Muscle of arm (tissue), 12 donors: ENCODE data around the gene PCDHGA6. TPM values are rescaled to one million over a fixed set of nuclear protein-coding genes. Genes with fewer than 3 reads are reported as not detected.
"Not testable (repeated sequence)": the region's sequence is repeated elsewhere in the genome, so short reads cannot be mapped to it uniquely, and the experiment has no call there.

ENCODE experiments used
- DNase-seq: peaks from one replicate; pipeline ENCODE4 v3.0.0-alpha.2; 2013
- polyA plus RNA-seq, 12 donors: library from polyadenylated mRNA; unstranded; fragments of 120-200 nt; gene quantifications; one replicate each; pipeline ENCODE4 v1.2.1, GENCODE V29; 2013; ENCODE audit not compliant: insufficient read length in 12 of 12

The PCDHGA6 gene
- polyA plus RNA-seq, 12 donors = 2.5 to 5.4 (median 3.5) TPM; not detected in 2

DNA sequence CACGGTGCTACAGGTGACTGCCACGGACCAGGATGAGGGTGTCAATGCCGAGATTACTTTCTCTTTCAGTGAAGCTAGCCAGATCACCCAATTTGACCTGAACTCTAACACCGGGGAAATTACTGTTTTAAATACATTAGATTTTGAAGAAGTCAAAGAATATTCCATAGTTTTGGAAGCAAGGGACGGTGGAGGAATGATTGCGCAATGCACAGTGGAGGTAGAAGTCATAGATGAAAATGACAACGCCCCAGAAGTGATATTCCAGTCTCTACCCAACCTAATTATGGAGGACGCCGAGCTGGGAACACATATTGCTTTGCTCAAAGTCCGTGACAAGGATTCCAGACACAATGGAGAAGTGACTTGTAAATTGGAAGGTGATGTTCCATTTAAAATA lies 15.0 kb downstream of the PCDHGA6 start:
- DNase-seq = no peak

DNA sequence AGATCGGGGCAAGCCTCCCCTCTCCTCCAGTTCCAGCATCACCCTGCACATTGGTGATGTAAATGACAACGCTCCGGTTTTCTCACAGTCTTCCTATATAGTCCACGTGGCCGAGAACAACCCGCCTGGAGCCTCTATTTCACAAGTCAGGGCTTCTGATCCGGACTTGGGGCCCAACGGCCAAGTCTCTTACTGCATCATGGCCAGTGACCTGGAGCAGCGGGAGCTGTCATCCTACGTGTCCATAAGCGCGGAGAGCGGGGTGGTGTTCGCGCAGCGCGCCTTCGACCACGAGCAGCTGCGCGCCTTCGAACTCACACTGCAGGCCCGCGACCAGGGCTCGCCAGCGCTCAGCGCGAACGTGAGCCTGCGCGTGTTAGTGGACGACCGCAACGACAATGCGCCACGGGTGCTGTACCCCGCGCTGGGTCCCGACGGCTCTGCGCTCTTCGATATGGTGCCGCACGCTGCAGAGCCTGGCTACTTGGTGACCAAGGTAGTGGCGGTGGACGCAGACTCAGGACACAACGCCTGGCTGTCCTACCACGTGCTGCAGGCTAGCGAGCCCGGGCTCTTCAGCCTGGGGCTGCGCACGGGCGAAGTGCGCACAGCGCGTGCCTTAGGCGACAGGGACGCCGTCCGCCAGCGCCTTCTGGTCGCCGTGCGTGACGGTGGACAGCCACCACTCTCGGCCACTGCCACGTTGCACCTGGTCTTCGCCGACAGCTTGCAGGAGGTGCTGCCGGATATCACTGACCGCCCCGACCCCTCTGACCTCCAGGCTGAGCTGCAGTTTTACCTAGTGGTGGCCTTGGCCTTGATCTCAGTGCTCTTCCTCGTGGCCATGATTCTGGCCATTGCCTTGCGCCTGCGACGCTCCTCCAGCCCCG lies 15.7 kb downstream of the PCDHGA6 start:
- DNase-seq = no peak

DNA sequence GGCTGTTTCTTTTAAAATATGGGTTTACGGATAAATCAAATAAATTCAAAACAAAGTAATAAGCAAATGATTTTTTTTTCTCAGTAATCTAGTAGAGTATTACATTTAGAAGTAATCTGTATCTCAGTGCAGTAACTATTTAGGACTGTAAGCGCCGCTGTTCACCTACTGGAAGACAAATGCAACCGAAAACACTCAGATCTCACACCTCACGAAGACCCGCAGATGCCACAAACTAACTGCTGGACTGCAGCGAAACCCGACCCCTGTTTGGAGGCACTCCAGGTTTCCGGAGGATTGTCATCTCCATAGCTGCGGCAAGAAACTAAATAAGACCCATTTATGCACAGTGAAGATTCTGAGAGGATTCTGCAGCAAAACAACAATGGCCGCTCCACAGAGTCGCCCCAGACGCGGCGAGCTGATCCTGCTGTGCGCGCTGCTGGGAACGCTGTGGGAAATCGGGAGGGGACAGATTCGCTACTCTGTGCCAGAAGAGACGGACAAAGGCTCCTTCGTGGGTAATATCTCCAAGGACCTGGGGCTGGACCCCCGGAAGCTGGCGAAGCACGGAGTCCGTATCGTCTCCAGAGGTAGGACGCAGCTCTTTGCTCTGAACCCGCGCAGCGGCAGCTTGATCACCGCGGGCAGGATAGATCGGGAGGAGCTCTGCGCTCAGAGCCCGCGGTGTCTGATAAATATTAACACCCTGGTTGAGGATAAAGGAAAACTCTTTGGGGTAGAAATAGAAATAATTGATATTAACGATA lies 18.9 kb downstream of the PCDHGA6 start, which contains the start of gene PCDHGA8:
TSS of gene PCDHGA8 (plus strand) at position 205 of the 770 bp plus-strand sequence. CDS start at position 386, 181 bp downstream.
- no peak for DNase-seq

DNA sequence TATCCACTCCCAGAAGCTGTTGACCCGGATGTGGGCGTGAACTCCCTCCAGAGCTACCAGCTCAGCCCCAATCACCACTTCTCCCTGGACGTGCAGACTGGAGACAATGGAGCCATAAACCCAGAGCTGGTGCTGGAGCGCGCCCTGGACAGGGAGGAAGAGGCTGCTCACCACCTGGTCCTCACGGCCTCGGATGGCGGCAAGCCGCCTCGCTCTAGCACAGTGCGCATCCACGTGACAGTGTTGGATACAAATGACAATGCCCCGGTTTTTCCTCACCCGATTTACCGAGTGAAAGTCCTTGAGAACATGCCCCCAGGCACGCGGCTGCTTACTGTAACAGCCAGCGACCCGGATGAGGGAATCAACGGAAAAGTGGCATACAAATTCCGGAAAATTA lies 19.6 kb downstream of the PCDHGA6 start:
- DNase-seq = no peak

DNA sequence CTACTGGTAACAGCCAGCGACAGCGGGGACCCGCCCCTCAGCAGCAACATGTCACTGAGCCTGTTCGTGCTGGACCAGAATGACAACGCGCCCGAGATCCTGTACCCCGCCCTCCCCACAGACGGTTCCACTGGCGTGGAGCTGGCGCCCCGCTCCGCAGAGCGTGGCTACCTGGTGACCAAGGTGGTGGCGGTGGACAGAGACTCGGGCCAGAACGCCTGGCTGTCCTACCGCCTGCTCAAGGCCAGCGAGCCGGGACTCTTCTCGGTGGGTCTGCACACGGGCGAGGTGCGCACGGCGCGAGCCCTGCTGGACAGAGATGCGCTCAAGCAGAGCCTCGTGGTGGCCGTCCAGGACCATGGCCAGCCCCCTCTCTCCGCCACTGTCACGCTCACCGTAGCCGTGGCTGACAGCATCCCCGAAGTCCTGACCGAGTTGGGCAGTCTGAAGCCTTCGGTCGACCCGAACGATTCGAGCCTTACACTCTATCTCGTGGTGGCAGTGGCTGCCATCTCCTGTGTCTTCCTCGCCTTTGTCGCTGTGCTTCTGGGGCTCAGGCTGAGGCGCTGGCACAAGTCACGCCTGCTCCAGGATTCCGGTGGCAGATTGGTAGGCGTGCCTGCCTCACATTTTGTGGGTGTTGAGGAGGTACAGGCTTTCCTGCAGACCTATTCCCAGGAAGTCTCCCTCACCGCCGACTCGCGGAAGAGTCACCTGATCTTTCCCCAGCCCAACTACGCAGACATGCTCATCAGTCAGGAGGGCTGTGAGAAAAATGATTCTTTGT lies 20.9 kb downstream of the PCDHGA6 start:
- not testable (repeated sequence) for DNase-seq

DNA sequence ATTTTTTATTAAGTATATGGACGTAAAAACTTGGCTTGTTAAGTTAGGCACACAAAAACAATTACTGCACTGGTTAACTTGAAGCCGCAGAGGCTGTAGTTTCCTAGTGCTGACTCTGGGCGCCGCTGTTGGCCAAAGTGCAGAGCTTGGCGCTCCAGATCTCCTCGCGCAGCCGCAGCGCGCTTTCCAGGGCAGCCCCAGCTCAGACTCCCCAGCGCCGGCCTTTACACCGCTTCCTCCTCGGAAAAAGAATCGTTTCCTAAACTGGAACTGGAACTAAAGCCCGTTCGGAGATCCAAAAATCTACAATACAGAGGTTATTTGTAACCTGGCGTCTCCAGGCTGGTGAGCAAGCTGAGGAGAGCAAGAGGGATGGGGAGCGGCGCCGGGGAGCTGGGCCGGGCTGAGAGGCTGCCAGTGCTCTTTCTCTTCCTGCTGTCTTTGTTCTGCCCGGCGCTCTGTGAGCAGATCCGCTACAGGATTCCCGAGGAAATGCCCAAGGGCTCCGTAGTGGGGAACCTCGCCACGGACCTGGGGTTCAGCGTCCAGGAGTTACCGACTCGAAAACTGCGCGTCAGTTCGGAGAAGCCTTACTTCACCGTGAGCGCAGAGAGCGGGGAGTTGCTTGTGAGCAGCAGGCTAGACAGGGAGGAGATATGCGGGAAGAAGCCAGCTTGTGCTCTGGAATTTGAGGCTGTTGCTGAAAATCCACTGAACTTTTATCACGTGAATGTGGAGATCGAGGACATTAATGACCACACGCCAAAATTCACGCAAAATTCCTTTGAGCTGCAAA lies 24.3 kb downstream of the PCDHGA6 start, which contains the start of gene PCDHGB5:
TSS of gene PCDHGB5 (plus strand) at position 192 of the 796 bp plus-strand sequence. CDS start at position 373, 181 bp downstream.
- DNase-seq = not testable (repeated sequence)

GRCh38 chr5:141398608-141399007 lies 24.9 kb downstream of the PCDHGA6 start:
- no peak for DNase-seq

GRCh38 chr5:141399555-141400258 lies 26.0 kb downstream of the PCDHGA6 start:
- no peak for DNase-seq

DNA sequence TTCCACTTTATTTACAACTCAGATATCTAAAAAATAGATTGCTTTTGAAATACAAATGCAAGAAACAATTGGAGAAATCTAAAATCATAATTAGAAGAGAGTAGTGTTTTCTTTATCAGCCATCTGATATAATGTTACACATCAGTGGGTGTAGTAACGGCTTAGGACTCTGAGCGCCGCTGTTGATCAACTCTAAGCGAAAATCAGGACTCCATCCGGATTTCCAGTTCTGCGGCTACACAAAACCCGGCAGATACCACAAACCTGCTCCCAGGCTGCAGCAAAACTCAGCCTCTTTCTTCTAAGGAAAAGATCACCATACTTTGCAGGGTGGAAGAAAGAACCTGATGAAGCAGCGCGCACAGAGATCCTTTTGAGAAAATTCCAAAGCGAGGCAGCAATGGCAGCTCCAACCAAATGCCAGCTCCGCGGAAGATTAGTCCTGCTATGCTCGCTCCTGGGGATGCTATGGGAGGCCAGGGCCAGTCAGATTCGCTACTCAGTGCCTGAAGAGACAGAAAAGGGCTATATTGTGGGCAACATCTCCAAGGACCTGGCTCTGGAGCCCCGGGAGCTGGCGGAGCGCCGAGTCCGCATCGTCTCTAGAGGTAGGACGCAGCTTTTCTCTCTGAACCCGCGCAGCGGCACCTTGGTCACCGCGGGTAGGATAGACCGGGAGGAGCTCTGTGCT lies 29.0 kb downstream of the PCDHGA6 start, which contains the start of gene PCDHGA9:
TSS of gene PCDHGA9 (plus strand) at position 226 of the 691 bp plus-strand sequence. CDS start at position 401, 175 bp downstream.
- no peak for DNase-seq

- DNase-seq = no peak
Measured at GRCh38 chr5:141403387-141403786, 29.7 kb downstream of the PCDHGA6 start.

- DNase-seq = not testable (repeated sequence)
Measured at GRCh38 chr5:141407790-141408505, 34.3 kb downstream of the PCDHGA6 start, which contains the start of gene PCDHGB6. PCDHGB6 (plus strand) TSS chr5:141408021; CDS start chr5:141408203, 182 bp downstream.

DNA sequence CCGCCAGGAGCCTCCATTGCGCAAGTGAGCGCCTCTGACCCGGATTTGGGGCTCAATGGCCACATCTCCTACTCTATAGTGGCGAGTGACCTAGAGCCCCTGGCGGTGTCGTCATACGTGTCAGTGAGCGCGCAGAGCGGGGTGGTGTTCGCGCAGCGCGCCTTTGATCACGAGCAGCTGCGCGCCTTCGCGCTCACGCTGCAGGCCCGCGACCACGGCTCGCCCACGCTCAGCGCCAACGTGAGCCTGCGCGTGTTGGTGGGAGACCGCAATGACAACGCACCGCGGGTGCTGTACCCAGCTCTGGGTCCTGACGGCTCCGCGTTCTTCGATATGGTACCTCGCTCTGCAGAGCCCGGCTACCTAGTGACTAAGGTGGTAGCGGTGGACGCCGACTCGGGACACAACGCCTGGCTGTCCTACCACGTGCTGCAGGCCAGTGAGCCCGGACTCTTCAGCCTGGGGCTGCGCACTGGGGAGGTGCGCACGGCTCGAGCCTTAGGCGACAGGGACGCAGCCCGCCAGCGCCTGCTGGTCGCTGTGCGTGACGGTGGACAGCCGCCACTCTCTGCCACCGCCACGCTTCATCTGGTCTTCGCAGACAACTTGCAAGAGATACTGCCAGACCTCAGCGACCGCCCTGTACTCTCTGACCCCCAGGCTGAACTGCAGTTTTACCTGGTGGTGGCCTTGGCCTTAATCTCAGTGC lies 36.1 kb downstream of the PCDHGA6 start:
- no peak for DNase-seq

- no peak for DNase-seq
Measured at GRCh38 chr5:141411575-141411974, 37.9 kb downstream of the PCDHGA6 start.

DNA sequence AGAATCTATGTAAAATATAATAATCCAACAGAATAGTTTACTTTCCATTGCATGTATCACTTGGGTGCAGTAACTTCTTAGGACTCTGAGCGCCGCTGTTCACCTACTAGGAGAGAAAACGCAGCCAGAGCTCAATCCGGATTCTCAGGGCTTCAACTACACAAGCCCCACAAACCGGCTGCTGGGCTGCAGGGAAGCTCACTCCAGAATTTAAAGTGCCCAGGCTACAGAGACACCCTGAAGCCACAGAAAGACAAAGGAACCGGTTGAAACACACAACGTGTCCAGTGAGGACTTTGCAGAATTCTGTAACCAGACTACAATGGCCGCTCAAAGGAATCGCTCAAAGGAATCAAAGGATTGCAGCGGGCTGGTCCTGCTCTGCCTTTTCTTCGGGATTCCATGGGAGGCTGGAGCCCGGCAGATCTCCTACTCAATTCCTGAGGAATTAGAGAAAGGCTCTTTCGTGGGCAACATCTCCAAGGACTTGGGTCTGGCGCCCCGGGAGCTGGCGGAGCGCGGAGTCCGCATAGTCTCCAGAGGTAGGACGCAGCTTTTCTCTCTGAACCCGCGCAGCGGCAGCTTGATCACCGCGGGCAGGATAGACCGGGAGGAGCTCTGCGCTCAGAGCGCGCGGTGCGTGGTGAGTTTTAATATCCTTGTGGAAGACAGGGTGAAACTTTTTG lies 39.3 kb downstream of the PCDHGA6 start, which contains the start of gene PCDHGA10:
TSS of gene PCDHGA10 (plus strand) at position 134 of the 686 bp plus-strand sequence. CDS start at position 323, 189 bp downstream.
- DNase-seq = no peak

GRCh38 chr5:141413540-141414069 lies 39.9 kb downstream of the PCDHGA6 start:
- no peak for DNase-seq

GRCh38 chr5:141414548-141415274 lies 41.0 kb downstream of the PCDHGA6 start:
- not testable (repeated sequence) for DNase-seq
